ENCODE data around the gene IKBKG.
"Not testable (repeated sequence)": the region's sequence is repeated elsewhere in the genome, so short reads cannot be mapped to it uniquely, and the experiment has no call there.

The IKBKG gene

GRCh38 chrX:154529206-154529612 is 18.2 kb upstream of the IKBKG start:
- Histone ChIP-seq H3K27me3 (ENCODE audit: insufficient read depth, insufficient read length) (no peaks in the 10 kb centered on the region), H3K4me3 (ENCODE audit: insufficient read length, low read depth) (no peak overlapping the region), H3K36me3 (ENCODE audit: insufficient read depth, insufficient read length, low read length) (peaks cover 30% of the 10 kb centered on the region), H3K9ac (ENCODE audit: insufficient read length, low read depth) (no peak overlapping the region), H3K4me1 (ENCODE audit: insufficient read depth, insufficient read length) (peaks cover 5% of the 10 kb centered on the region), H3K9me3 (ENCODE audit: insufficient read depth, low read length) (no peaks in the 10 kb centered on the region)
- TF ChIP-seq YY1 (IDR thresholded peaks at IDR 0.05; ENCODE audit: insufficient read depth, insufficient read length) (no peak), ZNF274 (IDR thresholded peaks at IDR 0.05; ENCODE audit: low read depth, low read length) (no peak), SUZ12 (IDR thresholded peaks at IDR 0.05; ENCODE audit: extremely low read depth, insufficient read depth, insufficient read length) (no peak)
- no peak for DNase-seq (ENCODE audit: low read depth, low spot score)

- no peak for DNase-seq (ENCODE audit: low read depth, low spot score)
- Histone ChIP-seq H3K4me1 (ENCODE audit: insufficient read depth, insufficient read length) (peaks cover 5% of the 10 kb centered on the region), H3K4me3 (ENCODE audit: insufficient read length, low read depth) (no peak overlapping the region), H3K27me3 (ENCODE audit: insufficient read depth, insufficient read length) (no peaks in the 10 kb centered on the region), H3K9ac (ENCODE audit: insufficient read length, low read depth) (no peak overlapping the region), H3K9me3 (ENCODE audit: insufficient read depth, low read length) (no peaks in the 10 kb centered on the region), H3K36me3 (ENCODE audit: insufficient read depth, insufficient read length, low read length) (peaks cover 35% of the 10 kb centered on the region)
- TF ChIP-seq SUZ12 (IDR thresholded peaks at IDR 0.05; ENCODE audit: extremely low read depth, insufficient read depth, insufficient read length) (no peak), ZNF274 (IDR thresholded peaks at IDR 0.05; ENCODE audit: low read depth, low read length) (no peak), YY1 (IDR thresholded peaks at IDR 0.05; ENCODE audit: insufficient read depth, insufficient read length) (no peak)
Observed at GRCh38 chrX:154530286-154530685, 17.1 kb upstream of the IKBKG start.

GRCh38 chrX:154531626-154532025 is 15.8 kb upstream of the IKBKG start:
- H3K27me3 ChIP-seq (ENCODE audit: insufficient read depth, insufficient read length), result no peaks in the 10 kb centered on the region
- no peak overlapping the region for H3K9ac ChIP-seq (ENCODE audit: insufficient read length, low read depth)
- no peak overlapping the region for H3K4me3 ChIP-seq (ENCODE audit: insufficient read length, low read depth)
- no peak for DNase-seq (ENCODE audit: low read depth, low spot score)
- no peak for TF ChIP-seq YY1 (IDR thresholded peaks at IDR 0.05; ENCODE audit: insufficient read depth, insufficient read length)
- TF ChIP-seq SUZ12 (IDR thresholded peaks at IDR 0.05; ENCODE audit: extremely low read depth, insufficient read depth, insufficient read length), result no peak
- no peak for TF ChIP-seq ZNF274 (IDR thresholded peaks at IDR 0.05; ENCODE audit: low read depth, low read length)
- H3K36me3 ChIP-seq (ENCODE audit: insufficient read depth, insufficient read length, low read length), result peaks cover 44% of the 10 kb centered on the region
- H3K4me1 ChIP-seq (ENCODE audit: insufficient read depth, insufficient read length), result peaks cover 5% of the 10 kb centered on the region
- no peaks in the 10 kb centered on the region for H3K9me3 ChIP-seq (ENCODE audit: insufficient read depth, low read length)

GRCh38 chrX:154532690-154533089 is 14.7 kb upstream of the IKBKG start:
- H3K36me3 ChIP-seq (ENCODE audit: insufficient read depth, insufficient read length, low read length), result peaks cover 44% of the 10 kb centered on the region
- H3K9me3 ChIP-seq (ENCODE audit: insufficient read depth, low read length), result no peaks in the 10 kb centered on the region

GRCh38 chrX:154534526-154535322 is 12.7 kb upstream of the IKBKG start:
- Histone ChIP-seq H3K4me3 (ENCODE audit: insufficient read length, low read depth) (no peak overlapping the region), H3K4me1 (ENCODE audit: insufficient read depth, insufficient read length) (peaks cover 5% of the 10 kb centered on the region), H3K36me3 (ENCODE audit: insufficient read depth, insufficient read length, low read length) (peaks cover 47% of the 10 kb centered on the region), H3K9ac (ENCODE audit: insufficient read length, low read depth) (peak overlapping the region; percentile 21), H3K27me3 (ENCODE audit: insufficient read depth, insufficient read length) (no peaks in the 10 kb centered on the region), H3K9me3 (ENCODE audit: insufficient read depth, low read length) (no peaks in the 10 kb centered on the region)
- TF ChIP-seq YY1 (IDR thresholded peaks at IDR 0.05; ENCODE audit: insufficient read depth, insufficient read length) (no peak), SUZ12 (IDR thresholded peaks at IDR 0.05; ENCODE audit: extremely low read depth, insufficient read depth, insufficient read length) (no peak), ZNF274 (IDR thresholded peaks at IDR 0.05; ENCODE audit: low read depth, low read length) (no peak)
- no peak for DNase-seq (ENCODE audit: low read depth, low spot score)

More at GRCh38 chrX:154532690-154533089, 14.7 kb upstream of the IKBKG start:
- no peak for DNase-seq (ENCODE audit: low read depth, low spot score)
- H3K4me3 ChIP-seq (ENCODE audit: insufficient read length, low read depth), result no peak overlapping the region
- H3K4me1 ChIP-seq (ENCODE audit: insufficient read depth, insufficient read length), result peaks cover 5% of the 10 kb centered on the region
- H3K9ac ChIP-seq (ENCODE audit: insufficient read length, low read depth), result no peak overlapping the region
- no peaks in the 10 kb centered on the region for H3K27me3 ChIP-seq (ENCODE audit: insufficient read depth, insufficient read length)
- TF ChIP-seq SUZ12 (IDR thresholded peaks at IDR 0.05; ENCODE audit: extremely low read depth, insufficient read depth, insufficient read length) (no peak), ZNF274 (IDR thresholded peaks at IDR 0.05; ENCODE audit: low read depth, low read length) (no peak), YY1 (IDR thresholded peaks at IDR 0.05; ENCODE audit: insufficient read depth, insufficient read length) (no peak)

- peaks cover 5% of the 10 kb centered on the region for H3K4me1 ChIP-seq (ENCODE audit: insufficient read depth, insufficient read length)
- TF ChIP-seq SUZ12 (IDR thresholded peaks at IDR 0.05; ENCODE audit: extremely low read depth, insufficient read depth, insufficient read length), result no peak
- no peak for TF ChIP-seq ZNF274 (IDR thresholded peaks at IDR 0.05; ENCODE audit: low read depth, low read length)
- TF ChIP-seq YY1 (IDR thresholded peaks at IDR 0.05; ENCODE audit: insufficient read depth, insufficient read length), result no peak
- DNase-seq (ENCODE audit: low read depth, low spot score), result no peak
- H3K27me3 ChIP-seq (ENCODE audit: insufficient read depth, insufficient read length), result no peaks in the 10 kb centered on the region
- H3K36me3 ChIP-seq (ENCODE audit: insufficient read depth, insufficient read length, low read length), result peaks cover 46% of the 10 kb centered on the region
- H3K9me3 ChIP-seq (ENCODE audit: insufficient read depth, low read length), result no peaks in the 10 kb centered on the region
- H3K9ac ChIP-seq (ENCODE audit: insufficient read length, low read depth), result no peak overlapping the region
- H3K4me3 ChIP-seq (ENCODE audit: insufficient read length, low read depth), result no peak overlapping the region
Observed at GRCh38 chrX:154535892-154536291, 11.5 kb upstream of the IKBKG start.

GRCh38 chrX:154539077-154539476 is 8.3 kb upstream of the IKBKG start:
- Histone ChIP-seq H3K4me3 (ENCODE audit: insufficient read length, low read depth) (no peak overlapping the region), H3K36me3 (ENCODE audit: insufficient read depth, insufficient read length, low read length) (peaks cover 37% of the 10 kb centered on the region), H3K9me3 (ENCODE audit: insufficient read depth, low read length) (no peaks in the 10 kb centered on the region), H3K9ac (ENCODE audit: insufficient read length, low read depth) (no peak overlapping the region), H3K4me1 (ENCODE audit: insufficient read depth, insufficient read length) (no peaks in the 10 kb centered on the region), H3K27me3 (ENCODE audit: insufficient read depth, insufficient read length) (no peaks in the 10 kb centered on the region)
- no peak for TF ChIP-seq ZNF274 (IDR thresholded peaks at IDR 0.05; ENCODE audit: low read depth, low read length)
- no peak for TF ChIP-seq YY1 (IDR thresholded peaks at IDR 0.05; ENCODE audit: insufficient read depth, insufficient read length)
- DNase-seq (ENCODE audit: low read depth, low spot score), result no peak

- H3K36me3 ChIP-seq (ENCODE audit: insufficient read depth, insufficient read length, low read length), result peaks cover 36% of the 10 kb centered on the region
- H3K4me3 ChIP-seq (ENCODE audit: insufficient read length, low read depth); DNase-seq (ENCODE audit: low read depth, low spot score): not testable (repeated sequence)
Observed at GRCh38 chrX:154540365-154540764, 7.1 kb upstream of the IKBKG start.

More at GRCh38 chrX:154540365-154540764, 7.1 kb upstream of the IKBKG start:
- not testable (repeated sequence) for H3K9me3 ChIP-seq (ENCODE audit: insufficient read depth, low read length); H3K9ac ChIP-seq (ENCODE audit: insufficient read length, low read depth); H3K27me3 ChIP-seq (ENCODE audit: insufficient read depth, insufficient read length); H3K4me1 ChIP-seq (ENCODE audit: insufficient read depth, insufficient read length)
